ENCODE measurements around the gene GP5. TPM values are rescaled to one million over a fixed set of nuclear protein-coding genes. Genes with fewer than 3 reads are reported as not detected.

The GP5 gene
- 0.27 TPM for total RNA-seq

GRCh38 chr3:194399166-194399565, at the start of gene GP5:
Gene GP5, minus strand, starts transcription at chr3:194399266. Its CDS starts 984 bp downstream, at chr3:194398282.
- DNase-seq (ENCODE audit: low read depth in 2 of 3, low spot score in 2 of 3): peak in 1 of 3 donors; percentile 28

- no peak for DNase-seq (ENCODE audit: low read depth in 2 of 3, low spot score in 2 of 3)
These were observed 48.6 kb upstream of the GP5 start for GRCh38 chr3:194447657-194448056.

GRCh38 chr3:194447161-194447560, 48.1 kb upstream of the GP5 start:
- DNase-seq (ENCODE audit: low read depth in 2 of 3, low spot score in 2 of 3): no peak

DNA sequence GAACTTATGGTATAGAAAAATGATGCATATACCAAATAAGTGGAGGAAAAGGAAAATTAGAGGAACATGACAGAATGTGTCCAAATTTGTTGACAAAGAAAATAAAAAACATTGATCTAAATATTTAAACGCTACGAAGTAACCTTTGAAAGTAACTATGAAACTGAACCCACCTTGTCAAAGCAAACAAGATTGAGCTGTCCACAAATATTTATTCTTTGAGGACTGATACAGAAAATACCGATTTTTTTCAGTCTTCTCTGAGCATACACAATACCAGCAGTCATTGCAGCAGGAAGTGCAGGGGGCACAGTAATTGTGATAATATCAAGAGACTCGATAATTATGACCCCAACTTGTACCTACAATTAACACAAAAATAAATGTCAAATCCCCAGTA, 47.7 kb upstream of the GP5 start:
- no peak for DNase-seq (ENCODE audit: low read depth in 2 of 3, low spot score in 2 of 3)

- DNase-seq (ENCODE audit: low read depth in 2 of 3, low spot score in 2 of 3): no peak
These were observed 47.1 kb upstream of the GP5 start for GRCh38 chr3:194446172-194446571.

DNA sequence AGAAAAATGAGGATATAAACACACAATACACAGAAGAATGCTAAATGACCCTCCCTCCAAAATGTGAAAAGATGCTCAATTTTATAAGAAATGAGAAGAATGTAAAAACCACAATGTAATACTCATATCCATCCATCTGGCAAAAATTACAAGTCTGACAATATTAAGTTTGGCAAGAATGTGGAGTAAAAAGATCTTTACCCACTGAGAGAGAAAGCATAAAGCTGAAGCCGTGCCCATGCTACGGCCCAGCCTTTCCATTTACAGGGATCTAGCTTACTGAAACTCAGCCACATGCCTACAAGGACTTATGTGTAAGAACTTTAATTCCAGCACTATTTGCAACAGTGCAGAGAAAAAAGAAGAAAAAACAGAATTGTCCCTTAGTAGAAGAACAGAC, 44.8 kb upstream of the GP5 start:
- DNase-seq (ENCODE audit: low read depth in 2 of 3, low spot score in 2 of 3): no peak

GRCh38 chr3:194440756-194441155, 41.7 kb upstream of the GP5 start:
- DNase-seq (ENCODE audit: low read depth in 2 of 3, low spot score in 2 of 3): no peak

GRCh38 chr3:194439881-194440550, 41.0 kb upstream of the GP5 start:
- DNase-seq (ENCODE audit: low read depth in 2 of 3, low spot score in 2 of 3): no peak

DNA sequence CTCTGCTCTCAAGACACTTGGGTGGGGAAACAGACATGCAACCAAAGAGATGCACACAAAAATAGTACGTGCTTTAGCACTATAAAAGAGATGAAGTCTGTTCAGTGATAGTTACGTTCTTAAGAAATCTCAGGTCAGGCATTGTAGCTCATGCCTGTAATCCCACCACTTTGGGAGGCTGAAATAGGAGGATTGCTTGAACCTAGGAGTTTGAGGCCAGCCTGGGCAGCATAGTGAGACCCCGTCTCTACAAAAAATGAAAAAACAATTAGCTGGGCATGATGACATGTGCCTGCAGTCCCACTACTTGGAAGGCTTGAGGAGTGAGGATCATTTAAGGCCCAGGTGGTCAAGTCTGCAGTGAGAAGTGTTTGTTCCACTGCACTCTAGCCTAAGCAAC, 35.4 kb upstream of the GP5 start:
- no peak for DNase-seq (ENCODE audit: low read depth in 2 of 3, low spot score in 2 of 3)

DNA sequence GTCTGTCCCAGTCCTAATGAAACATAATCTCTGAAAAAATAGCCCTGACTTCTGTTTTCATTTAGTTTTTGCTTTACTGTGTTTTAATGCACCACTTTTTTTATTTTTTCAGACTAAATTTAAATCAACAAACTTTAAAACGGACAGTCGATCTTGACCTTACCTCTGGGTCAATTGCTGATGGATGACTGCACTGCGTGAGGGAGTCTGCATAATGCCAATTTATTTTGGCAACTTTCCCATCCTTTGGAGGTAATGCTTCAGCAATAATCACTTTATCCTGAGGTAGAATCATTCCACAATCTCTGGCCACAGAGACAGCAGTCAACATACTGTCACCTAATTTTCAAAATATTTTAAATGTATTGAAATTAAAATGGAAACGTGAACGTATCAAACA, 32.5 kb upstream of the GP5 start:
- no peak for DNase-seq (ENCODE audit: low read depth in 2 of 3, low spot score in 2 of 3)

DNA sequence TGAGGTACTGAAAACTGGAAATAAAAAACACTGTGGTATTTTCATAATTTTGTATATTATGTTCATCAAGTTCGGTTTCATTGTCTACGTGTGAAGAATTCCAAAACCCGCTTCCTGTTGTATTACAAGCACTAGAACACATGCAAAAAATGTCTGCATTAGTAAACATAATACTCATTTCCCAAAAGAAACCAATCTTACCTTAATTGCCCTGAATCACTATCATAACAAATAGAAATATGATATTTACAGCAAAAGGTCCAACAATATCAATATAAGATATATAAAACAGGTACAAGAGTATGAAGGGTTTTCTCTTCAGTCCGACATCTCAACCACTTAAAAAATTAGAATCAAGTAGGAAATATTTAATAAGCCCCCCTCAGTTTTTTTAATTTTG, 26.3 kb upstream of the GP5 start:
- no peak for DNase-seq (ENCODE audit: low read depth in 2 of 3, low spot score in 2 of 3)

DNA sequence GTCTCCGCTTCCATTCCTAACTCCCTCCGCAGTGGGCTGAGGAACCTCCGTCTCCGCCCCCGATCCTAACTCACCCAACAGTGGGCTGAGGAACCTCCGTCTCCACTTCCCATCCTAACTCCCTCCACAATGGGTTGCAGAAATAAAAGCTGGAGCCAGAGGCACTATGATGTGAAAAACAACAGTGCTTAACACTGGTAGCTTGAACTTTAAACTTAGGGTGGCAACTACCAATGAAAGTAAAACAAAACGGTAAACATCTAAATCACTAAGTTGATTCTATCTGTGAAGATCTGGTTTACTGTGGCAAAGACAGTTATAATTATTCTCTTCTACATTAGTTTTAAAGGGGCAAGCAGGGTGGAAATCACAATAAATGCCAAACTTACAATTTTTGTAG, 25.9 kb upstream of the GP5 start:
- no peak for DNase-seq (ENCODE audit: low read depth in 2 of 3, low spot score in 2 of 3)

- no peak for DNase-seq (ENCODE audit: low read depth in 2 of 3, low spot score in 2 of 3)
These were observed 25.3 kb upstream of the GP5 start for GRCh38 chr3:194424373-194424772.

DNA sequence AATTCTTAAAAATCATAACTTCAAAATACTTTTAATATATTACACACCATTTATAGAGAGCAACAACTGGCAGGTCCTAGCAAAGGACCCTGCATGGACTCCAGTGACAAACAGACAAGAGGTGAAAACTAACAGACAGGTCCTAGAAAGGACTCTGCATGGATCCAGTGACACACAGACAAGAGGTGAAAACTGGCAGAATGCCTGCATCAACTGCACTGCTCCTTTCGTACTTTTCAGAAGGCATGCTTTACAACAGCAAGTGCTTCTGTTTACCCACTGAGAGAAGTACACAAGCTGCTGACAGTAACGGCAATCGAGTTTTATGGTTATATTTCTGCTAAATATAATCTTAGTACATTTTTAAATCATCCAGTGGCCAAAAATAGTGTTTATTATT, 24.3 kb upstream of the GP5 start:
- no peak for DNase-seq (ENCODE audit: low read depth in 2 of 3, low spot score in 2 of 3)

GRCh38 chr3:194422188-194422587, 23.1 kb upstream of the GP5 start:
- no peak for DNase-seq (ENCODE audit: low read depth in 2 of 3, low spot score in 2 of 3)

- no peak for DNase-seq (ENCODE audit: low read depth in 2 of 3, low spot score in 2 of 3)
These were observed 19.6 kb upstream of the GP5 start for GRCh38 chr3:194418671-194419070.

DNA sequence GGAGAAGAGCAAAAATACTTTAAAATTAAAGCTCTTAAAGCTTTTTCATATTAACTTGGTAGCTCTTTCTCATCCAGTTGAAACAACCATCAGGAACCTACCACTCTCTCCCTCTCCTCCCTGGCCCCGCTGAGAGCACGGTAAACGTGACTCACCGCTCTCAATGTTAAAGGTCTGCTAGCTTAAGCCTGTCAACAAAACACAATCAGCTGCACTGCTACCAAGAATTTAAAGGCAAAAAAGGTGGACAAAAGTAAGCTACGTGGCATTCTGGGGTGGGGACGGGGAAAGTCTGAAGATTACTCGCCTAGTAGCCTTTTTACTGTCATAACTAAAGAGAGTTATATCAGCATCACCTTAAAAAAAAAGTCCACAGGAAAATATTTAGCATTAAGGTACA, 8.4 kb upstream of the GP5 start:
- no peak for DNase-seq (ENCODE audit: low read depth in 2 of 3, low spot score in 2 of 3)

DNA sequence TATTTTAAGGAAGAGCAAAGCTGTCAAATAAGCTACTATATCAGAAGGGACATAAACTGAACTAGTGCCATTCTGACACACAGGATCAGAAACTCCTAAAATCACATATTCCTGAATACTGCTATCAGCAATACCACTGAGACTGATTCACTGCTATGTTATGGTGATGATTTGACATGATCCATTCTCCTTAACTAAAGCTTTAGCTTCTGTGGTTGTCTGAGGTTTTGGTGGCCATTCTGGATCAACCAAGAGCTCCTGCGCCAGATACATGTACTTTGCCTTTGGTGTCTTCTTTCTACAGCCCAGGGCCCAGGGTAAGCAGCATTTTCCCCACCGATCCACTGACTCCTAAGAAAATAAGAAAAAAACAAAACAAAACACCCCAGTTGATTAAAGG, 6.7 kb upstream of the GP5 start:
- no peak for DNase-seq (ENCODE audit: low read depth in 2 of 3, low spot score in 2 of 3)

GRCh38 chr3:194404365-194405140, 5.5 kb upstream of the GP5 start:
- peak; percentile 42 to 69 (median 49) for DNase-seq (ENCODE audit: low read depth in 2 of 3, low spot score in 2 of 3)

GRCh38 chr3:194401868-194402329, 2.8 kb upstream of the GP5 start:
- DNase-seq (ENCODE audit: low read depth in 2 of 3, low spot score in 2 of 3): no peak

- DNase-seq (ENCODE audit: low read depth in 2 of 3, low spot score in 2 of 3): no peak
These were observed 2.3 kb upstream of the GP5 start for GRCh38 chr3:194401346-194401745.

- DNase-seq (ENCODE audit: low read depth in 2 of 3, low spot score in 2 of 3): peak in 1 of 3 donors; percentile 23
These were observed 877 bp upstream of the GP5 start for GRCh38 chr3:194399874-194400411.
